Naive B cell (primary cell): ENCODE measurements around the gene FAM47C. TPM values are rescaled to one million over a fixed set of nuclear protein-coding genes. Genes with fewer than 3 reads are reported as not detected.
"Not testable (repeated sequence)": the region's sequence is repeated elsewhere in the genome, so short reads cannot be mapped to it uniquely, and the experiment has no call there.

Experiments
- ATAC-seq, 2 donors: fragments of 150-1000 bp; cut with Tn5 transposase; 2 replicates each; pipeline ENCODE4 v1.10.0; 2021; ENCODE audit warnings: low read depth in 2 of 2, mild to moderate bottlenecking in 2 of 2, moderate library complexity in 2 of 2
- DNase-seq: peaks from one replicate; pipeline ENCODE4 v3.0.0; 2022
- H3K27ac Mint-ChIP-seq, 6 donors: one replicate each; pipeline ENCODE4 v1.8.0; 2020 to 2022; ENCODE audit warnings: mild to moderate bottlenecking in 6 of 6, mixed read lengths in 6 of 6, moderate library complexity in 5 of 6, inconsistent platforms in 2 of 6
- H3K27me3 Mint-ChIP-seq, 3 donors: one replicate each; pipeline ENCODE4 v1.8.0; 2021 to 2022; ENCODE audit warnings: mixed read lengths in 3 of 3, mild to moderate bottlenecking in 1 of 3
- H3K36me3 Mint-ChIP-seq, 2 donors: one replicate each; pipeline ENCODE4 v1.8.0; 2020 to 2022; ENCODE audit warnings: mixed read lengths in 2 of 2, inconsistent platforms in 1 of 2, mild to moderate bottlenecking in 1 of 2
- H3K4me1 Mint-ChIP-seq, 3 donors: one replicate each; pipeline ENCODE4 v1.8.0; 2020 to 2022; ENCODE audit warnings: mixed read lengths in 3 of 3, inconsistent platforms in 1 of 3, mild to moderate bottlenecking in 1 of 3, moderate library complexity in 1 of 3
- H3K4me3 Mint-ChIP-seq, 8 donors: one replicate each; pipeline ENCODE4 v1.8.0; 2020 to 2022; ENCODE audit warnings: mild to moderate bottlenecking in 8 of 8, mixed read lengths in 8 of 8, moderate library complexity in 8 of 8, inconsistent platforms in 2 of 8
- H3K9me3 Mint-ChIP-seq, 7 donors: one replicate each; pipeline ENCODE4 v1.8.0; 2020 to 2022; ENCODE audit warnings: mixed read lengths in 7 of 7, mild to moderate bottlenecking in 5 of 7, inconsistent platforms in 2 of 7, moderate library complexity in 1 of 7
- polyA plus RNA-seq, 6 donors: library from polyadenylated mRNA; unstranded; fragments of 300-500 nt; fragmentation: Illumina TruSeq; gene quantifications; one replicate each; pipeline ENCODE4 v1.2.3, GENCODE V29; 2021; ENCODE audit warnings: low read depth in 6 of 6

FAM47C gene
- polyA plus RNA-seq, 6 donors from 2014 or later = not detected

- H3K4me1 Mint-ChIP-seq, H3K4me3 Mint-ChIP-seq, ATAC-seq, H3K36me3 Mint-ChIP-seq, H3K27me3 Mint-ChIP-seq, H3K27ac Mint-ChIP-seq, DNase-seq: not testable (repeated sequence)
- peaks cover 0 to 16% (median 0%) of the 10 kb centered on the region in 7 donors for H3K9me3 Mint-ChIP-seq
These were observed 26.1 kb downstream of the FAM47C start for GRCh38 chrX:37034260-37034659.

- H3K27me3 Mint-ChIP-seq, H3K4me3 Mint-ChIP-seq, H3K9me3 Mint-ChIP-seq, H3K36me3 Mint-ChIP-seq, DNase-seq, ATAC-seq, H3K4me1 Mint-ChIP-seq, H3K27ac Mint-ChIP-seq: not testable (repeated sequence)
These were observed 28.6 kb downstream of the FAM47C start for GRCh38 chrX:37036674-37037220.

- not testable (repeated sequence) for H3K4me3 Mint-ChIP-seq, H3K27me3 Mint-ChIP-seq, H3K27ac Mint-ChIP-seq, DNase-seq, H3K4me1 Mint-ChIP-seq, H3K9me3 Mint-ChIP-seq, H3K36me3 Mint-ChIP-seq, ATAC-seq
These were observed 30.6 kb downstream of the FAM47C start for GRCh38 chrX:37038814-37039213.

DNA sequence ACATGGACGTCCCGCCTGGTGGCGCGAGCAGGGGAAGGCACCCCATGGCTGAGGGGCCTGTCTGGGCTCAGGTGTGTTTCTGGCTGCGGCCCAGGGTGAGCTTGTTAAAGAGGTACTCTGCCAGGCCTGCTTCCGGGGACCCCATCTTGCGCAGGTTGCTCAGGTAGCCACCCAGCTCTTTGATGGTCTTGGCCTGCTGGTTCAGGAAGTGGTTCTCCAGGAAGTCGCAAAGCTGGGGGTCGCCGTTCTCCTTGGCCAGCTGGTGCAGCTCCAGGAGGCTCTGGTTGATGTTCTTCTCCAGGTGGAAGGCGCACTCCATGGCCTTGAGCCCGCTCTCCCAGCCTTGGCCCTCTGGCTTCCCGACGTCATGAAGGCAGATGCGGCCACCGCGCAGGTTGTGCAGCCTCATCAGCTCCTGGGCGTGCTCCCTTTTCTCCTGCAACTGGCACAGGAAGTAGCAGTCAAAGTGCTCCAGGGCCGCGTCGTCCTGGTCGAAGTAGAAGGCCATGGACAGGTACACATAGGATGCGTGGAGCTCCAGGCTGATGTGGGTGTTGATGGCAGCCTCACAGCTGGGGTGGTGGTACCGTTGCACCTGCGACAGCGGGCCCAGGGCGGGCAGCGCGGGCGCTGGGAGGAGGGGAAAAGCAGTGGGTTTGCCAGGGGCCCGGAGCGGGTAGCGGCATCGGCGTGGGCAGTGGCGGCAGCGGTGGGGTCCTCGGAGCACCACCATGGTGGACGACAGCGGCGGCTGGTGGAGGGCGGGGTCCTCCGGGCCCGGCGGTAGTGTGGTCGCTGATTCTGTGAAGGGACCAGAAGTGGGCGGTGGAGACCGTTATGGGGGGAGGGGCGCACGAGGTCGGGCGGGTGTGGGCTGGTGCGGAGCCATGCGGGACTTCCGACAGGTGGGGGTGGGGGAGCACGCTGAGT, 35.1 kb downstream of the FAM47C start:
- not testable (repeated sequence) for H3K9me3 Mint-ChIP-seq, H3K27ac Mint-ChIP-seq, H3K36me3 Mint-ChIP-seq, H3K27me3 Mint-ChIP-seq, H3K4me3 Mint-ChIP-seq, DNase-seq, H3K4me1 Mint-ChIP-seq, ATAC-seq

GRCh38 chrX:37047776-37048175, 39.6 kb downstream of the FAM47C start:
- Mint-ChIP-seq H3K9me3 (peaks cover 0 to 8% (median 5%) of the 10 kb centered on the region in 7 donors), H3K4me3 (no peak overlapping the region), H3K27me3 (no peaks in the 10 kb centered on the region), H3K4me1 (no peaks in the 10 kb centered on the region), H3K36me3 (no peaks in the 10 kb centered on the region), H3K27ac (no peak overlapping the region)
- no peak for ATAC-seq
- DNase-seq = no peak

- H3K9me3 Mint-ChIP-seq, H3K27me3 Mint-ChIP-seq, ATAC-seq, H3K27ac Mint-ChIP-seq, H3K36me3 Mint-ChIP-seq, H3K4me3 Mint-ChIP-seq, H3K4me1 Mint-ChIP-seq, DNase-seq: not testable (repeated sequence)
These were observed 49.4 kb downstream of the FAM47C start for GRCh38 chrX:37057572-37057971.

GRCh38 chrX:37060999-37061398, 52.8 kb downstream of the FAM47C start:
- Mint-ChIP-seq H3K36me3 (no peaks in the 10 kb centered on the region), H3K4me3 (no peak overlapping the region), H3K27me3 (no peaks in the 10 kb centered on the region), H3K27ac (no peak overlapping the region), H3K4me1 (no peaks in the 10 kb centered on the region), H3K9me3 (peaks cover 0 to 10% (median 2%) of the 10 kb centered on the region in 7 donors)
- DNase-seq (no peak), ATAC-seq (no peak)
